ENCODE results near the gene OXGR1.

Gene OXGR1

GRCh38 chr13:96960379-96960778 is 33.9 kb downstream of the OXGR1 start:
- no peak for DNase-seq

DNA sequence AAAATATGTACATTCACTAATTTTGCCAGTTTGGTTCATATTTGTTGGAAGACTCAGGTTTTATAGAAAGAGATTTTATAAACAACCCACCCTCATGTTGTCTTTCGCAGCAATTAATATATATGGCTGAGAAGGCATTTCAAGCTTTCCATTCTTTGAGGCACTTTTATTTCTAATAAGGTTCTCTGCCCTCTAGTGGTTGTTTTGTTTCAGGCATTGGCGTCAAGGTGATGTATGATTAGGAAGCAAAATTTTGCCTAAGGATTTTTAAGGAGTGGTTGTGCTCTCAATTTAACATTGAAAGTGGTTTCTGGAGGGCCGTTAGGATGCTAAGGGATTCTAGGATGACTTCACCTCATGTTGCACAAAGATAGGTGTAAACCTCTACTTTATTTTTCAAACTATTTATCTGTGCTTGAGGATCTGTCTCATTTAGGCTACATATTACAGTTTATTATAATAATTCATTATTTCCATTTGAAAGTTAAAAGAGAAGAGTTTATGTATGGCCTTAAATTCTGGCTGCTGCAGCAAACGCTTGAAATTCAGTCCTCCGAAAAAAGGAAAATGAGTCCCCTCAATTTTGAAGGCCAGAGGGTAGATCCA is 35.9 kb downstream of the OXGR1 start:
- DNase-seq: peak; percentile 29

- DNase-seq: no peak
Observed at GRCh38 chr13:96952595-96952994, 41.7 kb downstream of the OXGR1 start.

DNA sequence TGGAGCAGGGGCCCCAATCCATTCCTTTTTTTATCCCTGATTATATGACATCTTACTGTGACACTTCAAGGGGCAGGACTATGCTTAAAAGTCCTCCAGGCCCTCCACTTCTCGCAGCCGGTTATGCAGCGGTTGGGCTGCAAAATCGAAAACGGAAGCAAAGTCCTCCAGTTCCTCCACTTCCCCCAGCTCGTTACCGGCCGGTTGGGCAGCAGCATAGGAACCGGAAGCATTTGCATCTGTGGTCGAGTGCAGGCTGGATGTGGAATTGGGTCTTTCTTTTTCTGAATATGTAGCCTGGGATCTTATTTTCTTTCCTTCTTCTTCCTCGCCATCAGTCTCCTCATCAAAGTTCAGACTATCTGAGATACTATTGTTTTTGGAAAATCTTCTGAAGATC is 46.1 kb downstream of the OXGR1 start:
- no peak for DNase-seq

DNA sequence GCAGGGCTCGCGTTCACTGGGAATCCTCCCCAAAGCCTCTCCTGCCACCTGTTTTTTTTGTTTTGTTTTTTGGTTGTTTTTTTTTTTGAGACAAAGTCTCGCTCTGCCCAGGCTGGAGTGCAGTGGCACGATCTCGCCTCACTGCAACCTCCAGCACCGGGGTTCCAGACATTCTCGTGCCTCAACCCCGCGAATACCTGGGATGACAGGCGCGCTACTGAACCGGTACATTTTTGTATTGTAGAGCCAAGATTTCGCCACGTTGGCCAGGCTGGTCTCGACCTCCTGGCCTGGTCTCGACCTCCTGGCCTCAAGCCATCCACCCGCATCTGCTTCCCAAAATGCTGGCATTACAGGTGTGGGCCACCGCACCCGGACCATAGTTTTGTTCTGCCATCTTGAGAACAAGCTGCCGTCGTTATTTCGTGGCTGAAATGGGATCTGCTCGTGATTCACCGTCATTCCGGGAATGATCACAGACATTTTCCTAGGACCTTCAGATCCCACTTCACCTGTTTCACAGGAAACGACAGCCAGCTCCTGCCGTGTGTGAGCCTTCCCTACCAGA is 46.8 kb downstream of the OXGR1 start:
- no peak for DNase-seq

- DNase-seq: no peak
Observed at GRCh38 chr13:96946709-96947311, 47.5 kb downstream of the OXGR1 start.

GRCh38 chr13:96940961-96941360 is 53.3 kb downstream of the OXGR1 start:
- no peak for DNase-seq

- DNase-seq: no peak
Observed at GRCh38 chr13:96935901-96936300, 58.4 kb downstream of the OXGR1 start.
